Naive thymus-derived CD4-positive, alpha-beta T cell (primary cell): ENCODE results near the gene NRP1. TPM values are rescaled to one million over a fixed set of nuclear protein-coding genes. Genes with fewer than 3 reads are reported as not detected.
A peak's percentile ranks its signal among the peaks of the same experiment; 100 is the strongest.

Source experiments
- ATAC-seq: fragments of 150-1000 bp; cut with Tn5 transposase; 2 replicates; pipeline ENCODE4 v1.10.0; 2021; ENCODE audit warnings: mild to moderate bottlenecking, moderate library complexity
- CTCF ChIA-PET: fragments of 350-600 bp; sonication (Branson Sonifier 250); formaldehyde crosslinking; loops from one replicate; lab custom pipeline; 2021; ENCODE audit warnings: antibody characterized with exemption; lab: Charles Lee
- POLR2A ChIA-PET: fragments of 350-600 bp; sonication (Branson Sonifier 250); formaldehyde crosslinking; loops from one replicate; lab custom pipeline; 2021; ENCODE audit warnings: antibody characterized with exemption, inconsistent platforms; lab: Charles Lee
- DNase-seq, 9 donors: peaks; one replicate each; pipeline versions ENCODE4 v3.0.0 to v3.0.0-alpha.2; 2020 to 2022; ENCODE audit warnings: mixed read lengths in 1 of 9
- H3K27ac ChIP-seq: one replicate; pipeline ENCODE4 v1.7.0; 2013; ENCODE audit warnings: mild to moderate bottlenecking, low read depth, low read length, moderate library complexity
- H3K27me3 ChIP-seq, 2 donors: one replicate each; pipeline ENCODE4 v1.7.0; 2013; ENCODE audit warnings: low read length in 2 of 2, mild to moderate bottlenecking in 2 of 2, moderate library complexity in 2 of 2; ENCODE audit not compliant: control insufficient read depth in 2 of 2, insufficient read depth in 2 of 2
- H3K36me3 ChIP-seq, 3 experiments: 1 replicate in 2 of 3; 2 replicates in 1 of 3; pipeline ENCODE4 v1.7.0; 2013; ENCODE audit warnings: low read length in 3 of 3, mild to moderate bottlenecking in 3 of 3, moderate library complexity in 1 of 3; ENCODE audit not compliant: insufficient read depth in 3 of 3, control insufficient read depth in 2 of 3
- H3K4me1 ChIP-seq, 2 donors: one replicate each; pipeline ENCODE4 v1.7.0; 2013; ENCODE audit warnings: low read length in 2 of 2, mild to moderate bottlenecking in 2 of 2, moderate library complexity in 1 of 2; ENCODE audit not compliant: control insufficient read depth in 2 of 2, insufficient read depth in 2 of 2
- H3K4me3 ChIP-seq: 2 replicates; pipeline ENCODE4 v1.7.0; 2013; ENCODE audit warnings: mild to moderate bottlenecking, low read length
- H3K9me3 ChIP-seq, 3 experiments: 1 replicate in 2 of 3; 2 replicates in 1 of 3; pipeline ENCODE4 v1.7.0; 2013; ENCODE audit warnings: low read length in 3 of 3; ENCODE audit not compliant: control insufficient read depth in 2 of 3
- H3K27ac Mint-ChIP-seq, 9 donors: one replicate each; pipeline ENCODE4 v1.8.0; 2020 to 2022; ENCODE audit warnings: mixed read lengths in 9 of 9, mild to moderate bottlenecking in 8 of 9, moderate library complexity in 5 of 9, inconsistent platforms in 2 of 9
- H3K27me3 Mint-ChIP-seq, 5 donors: one replicate each; pipeline ENCODE4 v1.8.0; 2021 to 2022; ENCODE audit warnings: mixed read lengths in 5 of 5, mild to moderate bottlenecking in 1 of 5
- H3K36me3 Mint-ChIP-seq, 5 donors: one replicate each; pipeline ENCODE4 v1.8.0; 2020 to 2022; ENCODE audit warnings: mixed read lengths in 5 of 5, mild to moderate bottlenecking in 3 of 5, inconsistent platforms in 1 of 5
- H3K4me1 Mint-ChIP-seq, 7 donors: one replicate each; pipeline ENCODE4 v1.8.0; 2020 to 2022; ENCODE audit warnings: mixed read lengths in 7 of 7, mild to moderate bottlenecking in 3 of 7, inconsistent platforms in 1 of 7
- H3K4me3 Mint-ChIP-seq, 10 donors: one replicate each; pipeline ENCODE4 v1.8.0; 2020 to 2022; ENCODE audit warnings: mild to moderate bottlenecking in 10 of 10, mixed read lengths in 10 of 10, moderate library complexity in 6 of 10, inconsistent platforms in 2 of 10
- H3K9me3 Mint-ChIP-seq, 11 donors: one replicate each; pipeline ENCODE4 v1.8.0; 2020 to 2022; ENCODE audit warnings: mixed read lengths in 11 of 11, mild to moderate bottlenecking in 4 of 11, inconsistent platforms in 1 of 11, moderate library complexity in 1 of 11
- intact Hi-C, 2 donors: fragments of 100-400 bp; cut with micrococcal nuclease; formaldehyde crosslinking; loops; one replicate each; pipeline ENCODE4 v1.15.1; 2023
- polyA plus RNA-seq, 2 donors: library from polyadenylated mRNA; unstranded; fragments of 300-500 nt; fragmentation: Illumina TruSeq; gene quantifications; one replicate each; pipeline ENCODE4 v1.2.3, GENCODE V29; 2021
- total RNA-seq, 6 experiments: library from RNA in 5 of 6; stranded (reverse) in 5 of 6; gene quantifications; 1 replicate in 5 of 6; 2 replicates in 1 of 6; pipeline ENCODE4 v1.2.3 and lab custom pipeline; 2021 to 2026

NRP1 gene
- total and polyA plus RNA-seq, 7 experiments from 2014 or later = 0.72 to 4.6 (median 1.6) TPM; not detected in 2

DNA sequence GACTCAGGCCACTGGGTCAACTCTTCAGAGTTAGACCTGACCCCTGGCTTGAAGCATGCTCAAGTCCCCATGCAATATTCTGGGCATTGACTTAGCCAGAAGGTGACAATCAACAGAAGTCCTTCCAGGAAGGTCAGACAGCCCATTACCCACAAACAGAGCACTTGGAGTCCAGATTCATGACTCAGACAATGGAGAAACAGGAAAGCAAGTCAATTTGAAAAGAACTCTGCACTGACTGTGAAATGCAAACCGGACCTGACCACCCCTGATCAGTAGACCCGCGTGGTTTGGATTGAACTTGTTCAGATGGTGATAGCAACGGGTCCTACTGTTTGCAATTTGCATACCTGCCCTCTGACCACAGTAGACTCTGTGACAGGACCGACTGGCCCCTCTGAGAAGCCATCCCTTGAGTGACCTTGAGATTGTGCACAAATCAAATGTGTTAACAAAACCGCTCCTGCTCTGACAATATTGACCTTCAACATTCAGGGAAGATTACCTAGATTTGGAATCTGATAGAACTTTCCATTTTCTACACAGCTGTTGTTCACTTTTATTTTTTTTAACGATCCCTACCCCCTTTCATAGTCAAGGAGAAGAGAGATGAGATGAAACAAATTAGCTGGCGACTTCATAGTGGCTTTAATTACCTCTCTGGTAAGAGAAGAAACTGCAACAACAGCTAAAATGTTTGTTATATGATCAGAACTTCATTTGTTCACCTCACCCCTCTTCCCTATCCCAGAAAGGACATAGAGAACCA, 138.7 kb downstream of the NRP1 start:
- Mint-ChIP-seq H3K27me3 (peaks cover 0 to 28% (median 0%) of the 10 kb centered on the region in 5 donors), H3K4me3 (no peak overlapping the region), H3K9me3 (peaks cover 0 to 1% (median 0%) of the 10 kb centered on the region in 11 donors), H3K27ac (no peak overlapping the region), H3K4me1 (peaks cover 0 to 6% (median 0%) of the 10 kb centered on the region in 7 donors), H3K36me3 (no peaks in the 10 kb centered on the region)
- H3K27me3 ChIP-seq = no peaks in the 10 kb centered on the region
- H3K27ac ChIP-seq = no peak overlapping the region
- ChIA-PET POLR2A (no interaction called here), CTCF (interaction anchor here (1.1 kb wide), 1 partner anchor 1441 kb away, joined by 3 read pairs; no protein-coding TSS in a partner anchor)
- H3K9me3 ChIP-seq = no peaks in the 10 kb centered on the region
- H3K4me3 ChIP-seq = no peak overlapping the region
- DNase-seq = no peak
- no peaks in the 10 kb centered on the region for H3K36me3 ChIP-seq
- H3K4me1 ChIP-seq = no peaks in the 10 kb centered on the region
- intact Hi-C loops = loop anchor here in 1 of 2 donors (10.0 kb wide), 2 partner anchors 879 to 929 kb away; no protein-coding TSS in a partner anchor
- ATAC-seq = no peak

DNA sequence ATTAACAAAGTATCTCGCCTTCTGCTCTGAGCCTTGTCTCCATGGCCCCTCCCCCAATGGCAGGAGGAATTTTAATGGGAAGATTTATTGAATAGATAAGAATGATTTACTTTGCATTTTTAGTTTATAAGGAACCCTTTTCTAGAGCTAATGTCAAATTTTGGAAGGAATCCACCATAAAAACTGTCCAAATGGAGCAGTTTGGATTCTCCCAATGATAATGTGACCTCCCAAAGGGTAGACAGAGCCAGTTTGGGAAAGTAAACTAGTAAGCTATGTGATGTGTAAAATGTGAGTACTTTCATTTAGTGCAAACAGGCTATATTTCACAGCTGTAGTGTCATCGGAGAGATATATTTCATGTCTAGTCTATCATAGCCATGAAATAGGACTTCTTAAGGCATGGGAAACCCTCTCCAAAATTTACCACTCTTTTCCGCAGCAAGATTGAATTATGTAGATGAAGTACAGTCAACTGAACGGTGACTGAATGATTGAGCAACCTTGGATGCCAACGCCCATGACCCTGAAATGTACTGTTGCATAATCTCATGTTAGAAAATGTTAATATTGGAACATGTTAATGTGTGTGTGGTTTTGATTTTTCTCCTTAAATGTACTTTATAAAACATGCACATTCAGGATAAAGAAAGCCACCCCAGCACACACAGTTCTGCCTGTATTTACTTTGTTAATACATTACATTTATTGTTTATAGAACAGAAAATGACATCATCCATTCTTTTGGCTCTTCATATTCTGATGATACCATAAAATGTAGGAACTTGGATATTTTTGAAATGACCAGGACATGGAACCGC, 140.6 kb downstream of the NRP1 start:
- Histone ChIP-seq H3K27me3 (no peaks in the 10 kb centered on the region), H3K36me3 (no peaks in the 10 kb centered on the region), H3K4me1 (no peaks in the 10 kb centered on the region), H3K4me3 (no peak overlapping the region), H3K27ac (no peak overlapping the region), H3K9me3 (no peaks in the 10 kb centered on the region)
- Mint-ChIP-seq H3K4me1 (peaks cover 0 to 6% (median 0%) of the 10 kb centered on the region in 7 donors), H3K4me3 (no peak overlapping the region), H3K27me3 (peaks cover 0 to 28% (median 5%) of the 10 kb centered on the region in 5 donors), H3K9me3 (peaks cover 0 to 2% (median 0%) of the 10 kb centered on the region in 11 donors), H3K36me3 (no peaks in the 10 kb centered on the region), H3K27ac (no peak overlapping the region)
- DNase-seq (no peak), ATAC-seq (no peak)
- POLR2A ChIA-PET = no interaction called here
- intact Hi-C loops = loop anchor here (1.0 to 10.0 kb wide), 10 partner anchors 54 to 1444 kb away; no protein-coding TSS in a partner anchor
- CTCF ChIA-PET = interaction anchor here (0.6 to 2.7 kb wide), 18 partner anchors 8 to 1444 kb away, joined by 3 to 17 read pairs (median 4); no protein-coding TSS in a partner anchor

DNA sequence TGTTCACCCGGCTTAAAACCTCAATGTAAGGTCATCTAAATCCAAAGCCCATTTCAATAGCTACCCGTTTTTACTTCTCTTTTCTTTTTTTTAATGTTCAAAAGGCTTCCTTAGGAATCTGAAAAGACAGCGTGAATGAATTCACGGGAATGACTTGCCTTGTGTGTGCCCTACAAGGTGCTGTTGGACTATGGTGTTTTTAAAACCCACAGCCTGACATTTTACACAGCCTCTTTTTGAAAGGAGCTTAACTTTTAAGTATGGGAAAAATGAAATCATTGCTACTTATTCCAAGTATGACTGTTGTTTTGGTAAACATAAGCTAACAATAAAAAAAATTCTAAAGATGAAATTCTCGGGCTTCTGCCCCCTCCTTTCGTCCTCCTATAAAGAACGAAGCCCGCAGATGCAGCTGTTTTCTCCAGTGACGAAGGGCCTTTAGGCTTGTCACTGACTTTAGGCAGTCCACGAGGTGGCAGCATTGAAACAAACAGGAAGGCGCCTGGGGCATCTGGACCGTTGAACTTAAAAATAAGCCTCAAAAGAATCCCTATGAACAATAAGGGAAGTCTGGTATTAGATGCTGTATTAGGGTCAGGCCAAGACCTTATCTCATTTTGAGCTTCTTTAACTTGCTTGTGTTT, 141.3 kb downstream of the NRP1 start:
- H3K27me3 ChIP-seq = no peaks in the 10 kb centered on the region
- H3K4me3 ChIP-seq = no peak overlapping the region
- ChIA-PET POLR2A (no interaction called here), CTCF (interaction anchor here (0.6 to 2.7 kb wide), 22 partner anchors 9 to 1502 kb away, joined by 3 to 17 read pairs (median 4); no protein-coding TSS in a partner anchor)
- H3K9me3 Mint-ChIP-seq = peaks cover 0 to 2% (median 0%) of the 10 kb centered on the region in 11 donors
- peak overlapping the region in 1 of 9 donors; percentile 37 for H3K27ac Mint-ChIP-seq
- ATAC-seq (peak; percentile 91), DNase-seq (peak; percentile 28 to 70 (median 62))
- no peaks in the 10 kb centered on the region for H3K36me3 Mint-ChIP-seq
- H3K4me1 ChIP-seq = no peaks in the 10 kb centered on the region
- H3K4me3 Mint-ChIP-seq = no peak overlapping the region
- H3K36me3 ChIP-seq = no peaks in the 10 kb centered on the region
- no peak overlapping the region for H3K27ac ChIP-seq
- intact Hi-C loops = loop anchor here (1.0 to 10.0 kb wide), 10 partner anchors 55 to 1445 kb away; no protein-coding TSS in a partner anchor
- peaks cover 0 to 6% (median 0%) of the 10 kb centered on the region in 7 donors for H3K4me1 Mint-ChIP-seq
- peaks cover 0 to 28% (median 5%) of the 10 kb centered on the region in 5 donors for H3K27me3 Mint-ChIP-seq
- no peaks in the 10 kb centered on the region for H3K9me3 ChIP-seq

DNA sequence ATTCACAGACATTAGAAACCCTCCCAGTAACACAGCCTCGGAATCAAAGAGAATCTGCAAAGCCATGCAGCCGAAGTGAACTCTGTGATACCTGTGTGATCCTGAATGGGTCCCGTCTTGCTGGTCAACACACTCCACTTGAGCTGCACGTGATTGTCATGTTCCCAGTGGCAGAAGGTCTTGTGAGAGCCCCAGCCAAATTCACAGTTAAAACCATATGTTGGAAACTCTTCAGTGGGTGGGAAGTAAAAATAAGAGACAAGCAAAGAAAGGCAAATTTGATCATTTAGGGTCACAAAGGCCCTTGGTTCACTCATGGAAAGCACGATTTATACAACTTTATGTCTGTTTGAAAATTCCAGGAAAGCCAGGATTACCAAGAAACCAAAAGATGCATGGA, 142.3 kb downstream of the NRP1 start:
- no peak overlapping the region for H3K4me3 ChIP-seq

DNA sequence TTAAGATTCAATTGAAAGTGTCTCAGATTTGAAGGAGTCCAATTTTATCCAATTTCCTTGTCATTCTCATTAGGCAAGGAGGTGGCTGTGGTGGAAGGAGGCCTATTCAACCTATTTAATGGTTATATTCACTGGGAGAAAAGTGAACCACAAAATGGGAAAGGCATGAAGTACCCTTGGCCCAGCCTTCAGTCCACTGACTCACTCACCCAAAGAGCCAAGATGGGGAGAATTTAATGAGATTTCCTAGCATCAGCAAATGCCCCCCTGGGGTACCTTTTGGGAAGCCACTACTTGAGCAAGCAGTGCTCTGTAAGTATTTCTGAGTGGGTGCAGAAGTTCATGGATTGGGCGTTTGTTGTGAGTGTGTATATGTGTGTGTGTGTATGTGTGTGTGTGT, 144.1 kb downstream of the NRP1 start:
- intact Hi-C loops = loop anchor here in 1 of 2 donors (5.0 to 10.0 kb wide), 5 partner anchors 92 to 934 kb away; no protein-coding TSS in a partner anchor
- CTCF ChIA-PET = no interaction called here
- Mint-ChIP-seq H3K4me1 (peaks cover 0 to 6% (median 0%) of the 10 kb centered on the region in 7 donors), H3K9me3 (peaks cover 0 to 2% (median 0%) of the 10 kb centered on the region in 11 donors), H3K36me3 (no peaks in the 10 kb centered on the region), H3K27ac (no peak overlapping the region), H3K4me3 (no peak overlapping the region), H3K27me3 (peaks cover 0 to 15% (median 5%) of the 10 kb centered on the region in 5 donors)
- ATAC-seq = no peak
- Histone ChIP-seq H3K27me3 (no peaks in the 10 kb centered on the region), H3K4me1 (no peaks in the 10 kb centered on the region), H3K36me3 (no peaks in the 10 kb centered on the region), H3K27ac (no peak overlapping the region), H3K9me3 (no peaks in the 10 kb centered on the region), H3K4me3 (no peak overlapping the region)
- POLR2A ChIA-PET = no interaction called here
- no peak for DNase-seq

More for the DNA sequence above, 142.3 kb downstream of the NRP1 start:
- ChIA-PET POLR2A (no interaction called here), CTCF (interaction anchor here (1.7 to 2.7 kb wide), 2 partner anchors 147 to 1446 kb away, joined by 5 to 17 read pairs; no protein-coding TSS in a partner anchor)
- Mint-ChIP-seq H3K27ac (no peak overlapping the region), H3K27me3 (peaks cover 0 to 26% (median 5%) of the 10 kb centered on the region in 5 donors), H3K9me3 (peaks cover 0 to 2% (median 0%) of the 10 kb centered on the region in 11 donors), H3K4me3 (no peak overlapping the region), H3K36me3 (no peaks in the 10 kb centered on the region), H3K4me1 (peaks cover 0 to 6% (median 0%) of the 10 kb centered on the region in 7 donors)
- Histone ChIP-seq H3K9me3 (no peaks in the 10 kb centered on the region), H3K27me3 (no peaks in the 10 kb centered on the region), H3K4me1 (no peaks in the 10 kb centered on the region), H3K36me3 (no peaks in the 10 kb centered on the region), H3K27ac (no peak overlapping the region)
- DNase-seq (no peak), ATAC-seq (no peak)
- intact Hi-C loops = loop anchor here in 1 of 2 donors (2.0 to 10.0 kb wide), 6 partner anchors 75 to 933 kb away; no protein-coding TSS in a partner anchor

DNA sequence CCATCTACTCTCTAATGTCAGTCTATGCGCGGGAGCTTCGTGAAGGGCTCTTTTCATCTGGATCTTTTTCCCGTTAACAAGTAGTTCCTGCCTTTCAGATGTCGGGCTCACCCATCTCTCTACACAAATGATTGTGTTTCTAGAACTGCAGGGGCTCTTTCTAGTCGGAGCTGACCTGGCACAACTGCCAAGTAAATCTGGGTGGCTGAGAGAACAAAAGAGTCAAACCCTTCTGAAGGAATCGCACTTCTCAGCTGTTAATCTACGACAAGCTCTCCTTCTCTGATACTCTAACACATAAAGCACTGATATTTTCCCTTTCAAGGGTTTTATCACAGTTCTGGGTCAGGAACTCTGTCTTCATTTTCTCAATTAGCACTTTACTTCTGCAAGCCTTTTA, 144.7 kb downstream of the NRP1 start:
- H3K36me3 ChIP-seq = no peaks in the 10 kb centered on the region
- no peak for ATAC-seq
- peaks cover 0 to 13% (median 5%) of the 10 kb centered on the region in 5 donors for H3K27me3 Mint-ChIP-seq
- H3K4me3 Mint-ChIP-seq = no peak overlapping the region
- H3K4me3 ChIP-seq = no peak overlapping the region
- no peaks in the 10 kb centered on the region for H3K27me3 ChIP-seq
- no peaks in the 10 kb centered on the region for H3K4me1 ChIP-seq
- POLR2A ChIA-PET = no interaction called here
- H3K27ac ChIP-seq = no peak overlapping the region
- H3K9me3 ChIP-seq = no peaks in the 10 kb centered on the region
- H3K9me3 Mint-ChIP-seq = peaks cover 0 to 2% (median 0%) of the 10 kb centered on the region in 11 donors
- H3K27ac Mint-ChIP-seq = no peak overlapping the region
- CTCF ChIA-PET = interaction anchor here (0.6 kb wide), 1 partner anchor 419 kb away, joined by 3 read pairs; no protein-coding TSS in a partner anchor
- no peaks in the 10 kb centered on the region for H3K36me3 Mint-ChIP-seq
- intact Hi-C loops = loop anchor here in 1 of 2 donors (5.0 to 10.0 kb wide), 5 partner anchors 92 to 935 kb away; no protein-coding TSS in a partner anchor
- peaks cover 0 to 6% (median 0%) of the 10 kb centered on the region in 7 donors for H3K4me1 Mint-ChIP-seq
- no peak for DNase-seq
